Activated naive CD8-positive, alpha-beta T cell treated with anti-CD3 and anti-CD28 coated beads for 36 hours (primary cell): Measurements from ENCODE around the gene LDLRAD4. TPM values are rescaled to one million over a fixed set of nuclear protein-coding genes. Genes with fewer than 3 reads are reported as not detected.

Source experiments
- DNase-seq: peaks from one replicate; pipeline ENCODE4 v3.0.0; 2021
- H3K27ac Mint-ChIP-seq: one replicate; pipeline ENCODE4 v1.8.0; 2022; ENCODE audit warnings: mild to moderate bottlenecking, moderate library complexity, mixed read lengths
- H3K27me3 Mint-ChIP-seq: one replicate; pipeline ENCODE4 v1.8.0; 2022; ENCODE audit warnings: mild to moderate bottlenecking, mixed read lengths
- H3K36me3 Mint-ChIP-seq: one replicate; pipeline ENCODE4 v1.8.0; 2021; ENCODE audit warnings: mild to moderate bottlenecking, mixed read lengths
- H3K4me1 Mint-ChIP-seq: one replicate; pipeline ENCODE4 v1.8.0; 2021; ENCODE audit warnings: mixed read lengths
- H3K4me3 Mint-ChIP-seq: one replicate; pipeline ENCODE4 v1.8.0; 2022; ENCODE audit warnings: mild to moderate bottlenecking, moderate library complexity, mixed read lengths
- H3K9me3 Mint-ChIP-seq: one replicate; pipeline ENCODE4 v1.8.0; 2022; ENCODE audit warnings: mixed read lengths
- total RNA-seq, 2 experiments: library from RNA; stranded (reverse); gene quantifications; one replicate each; pipeline ENCODE4 v1.2.3, GENCODE V29; 2021

Gene LDLRAD4
- total RNA-seq, 2 experiments from 2014 or later = 27.4 to 27.5 TPM

GRCh38 chr18:13633700-13634099, 415.1 kb downstream of the LDLRAD4 start:
- Mint-ChIP-seq H3K4me3 (no peak overlapping the region), H3K9me3 (no peaks in the 10 kb centered on the region), H3K36me3 (peaks cover 1% of the 10 kb centered on the region), H3K27ac (no peak overlapping the region), H3K4me1 (peaks cover 9% of the 10 kb centered on the region), H3K27me3 (no peaks in the 10 kb centered on the region)
- no peak for DNase-seq

GRCh38 chr18:13635046-13635445, 416.5 kb downstream of the LDLRAD4 start:
- H3K4me1 Mint-ChIP-seq = peaks cover under 1% of the 10 kb centered on the region
- peaks cover 1% of the 10 kb centered on the region for H3K36me3 Mint-ChIP-seq
- H3K9me3 Mint-ChIP-seq = no peaks in the 10 kb centered on the region
- no peak overlapping the region for H3K4me3 Mint-ChIP-seq
- no peak for DNase-seq
- H3K27me3 Mint-ChIP-seq = no peaks in the 10 kb centered on the region
- H3K27ac Mint-ChIP-seq = no peak overlapping the region

- Mint-ChIP-seq H3K4me3 (no peak overlapping the region), H3K27me3 (no peaks in the 10 kb centered on the region), H3K9me3 (peaks cover 1% of the 10 kb centered on the region), H3K4me1 (no peaks in the 10 kb centered on the region), H3K27ac (no peak overlapping the region), H3K36me3 (peaks cover 4% of the 10 kb centered on the region)
- DNase-seq = no peak
Observed at GRCh38 chr18:13638719-13639595, 420.4 kb downstream of the LDLRAD4 start.

GRCh38 chr18:13640266-13640860, 421.8 kb downstream of the LDLRAD4 start:
- H3K27ac Mint-ChIP-seq = no peak overlapping the region
- no peaks in the 10 kb centered on the region for H3K4me1 Mint-ChIP-seq
- H3K4me3 Mint-ChIP-seq = no peak overlapping the region
- peaks cover 1% of the 10 kb centered on the region for H3K9me3 Mint-ChIP-seq
- H3K27me3 Mint-ChIP-seq = no peaks in the 10 kb centered on the region
- DNase-seq = no peak
- H3K36me3 Mint-ChIP-seq = peaks cover 10% of the 10 kb centered on the region

- Mint-ChIP-seq H3K4me3 (no peak overlapping the region), H3K4me1 (no peaks in the 10 kb centered on the region), H3K27me3 (no peaks in the 10 kb centered on the region), H3K9me3 (peaks cover 1% of the 10 kb centered on the region), H3K36me3 (peaks cover 10% of the 10 kb centered on the region), H3K27ac (no peak overlapping the region)
- DNase-seq = no peak
Observed at GRCh38 chr18:13641551-13642439, 423.2 kb downstream of the LDLRAD4 start.

GRCh38 chr18:13642440-13642827, 423.9 kb downstream of the LDLRAD4 start:
- peaks cover 10% of the 10 kb centered on the region for H3K36me3 Mint-ChIP-seq
- H3K27ac Mint-ChIP-seq = no peak overlapping the region
- no peak overlapping the region for H3K4me3 Mint-ChIP-seq
- no peaks in the 10 kb centered on the region for H3K4me1 Mint-ChIP-seq
- no peaks in the 10 kb centered on the region for H3K27me3 Mint-ChIP-seq
- DNase-seq = no peak
- H3K9me3 Mint-ChIP-seq = peaks cover 1% of the 10 kb centered on the region

GRCh38 chr18:13643261-13643751, 424.7 kb downstream of the LDLRAD4 start:
- no peak overlapping the region for H3K4me3 Mint-ChIP-seq
- DNase-seq = no peak
- peaks cover 10% of the 10 kb centered on the region for H3K36me3 Mint-ChIP-seq
- H3K27ac Mint-ChIP-seq = no peak overlapping the region
- peaks cover 1% of the 10 kb centered on the region for H3K9me3 Mint-ChIP-seq
- H3K27me3 Mint-ChIP-seq = no peaks in the 10 kb centered on the region
- H3K4me1 Mint-ChIP-seq = no peaks in the 10 kb centered on the region

- Mint-ChIP-seq H3K36me3 (peaks cover 10% of the 10 kb centered on the region), H3K27me3 (no peaks in the 10 kb centered on the region), H3K27ac (no peak overlapping the region), H3K9me3 (peaks cover 1% of the 10 kb centered on the region), H3K4me1 (no peaks in the 10 kb centered on the region), H3K4me3 (no peak overlapping the region)
- no peak for DNase-seq
Observed at GRCh38 chr18:13645093-13645492, 426.5 kb downstream of the LDLRAD4 start.

GRCh38 chr18:13646633-13647032, 428.1 kb downstream of the LDLRAD4 start:
- H3K36me3 Mint-ChIP-seq = peaks cover 6% of the 10 kb centered on the region
- DNase-seq = no peak
- H3K4me1 Mint-ChIP-seq = no peaks in the 10 kb centered on the region
- no peaks in the 10 kb centered on the region for H3K27me3 Mint-ChIP-seq
- no peaks in the 10 kb centered on the region for H3K9me3 Mint-ChIP-seq
- H3K4me3 Mint-ChIP-seq = no peak overlapping the region
- H3K27ac Mint-ChIP-seq = no peak overlapping the region

GRCh38 chr18:13647761-13648160, 429.2 kb downstream of the LDLRAD4 start:
- no peaks in the 10 kb centered on the region for H3K9me3 Mint-ChIP-seq
- H3K27me3 Mint-ChIP-seq = no peaks in the 10 kb centered on the region
- H3K4me3 Mint-ChIP-seq = no peak overlapping the region
- H3K36me3 Mint-ChIP-seq = peaks cover 6% of the 10 kb centered on the region
- no peaks in the 10 kb centered on the region for H3K4me1 Mint-ChIP-seq
- DNase-seq = no peak
- no peak overlapping the region for H3K27ac Mint-ChIP-seq

GRCh38 chr18:13649397-13650390, 431.1 kb downstream of the LDLRAD4 start:
- Mint-ChIP-seq H3K27ac (no peak overlapping the region), H3K36me3 (peaks cover 5% of the 10 kb centered on the region), H3K4me3 (no peak overlapping the region), H3K9me3 (no peaks in the 10 kb centered on the region), H3K4me1 (no peaks in the 10 kb centered on the region), H3K27me3 (no peaks in the 10 kb centered on the region)
- DNase-seq = no peak

- Mint-ChIP-seq H3K4me1 (peaks cover 9% of the 10 kb centered on the region), H3K9me3 (no peaks in the 10 kb centered on the region), H3K4me3 (no peak overlapping the region), H3K27me3 (no peaks in the 10 kb centered on the region), H3K36me3 (peaks cover 3% of the 10 kb centered on the region), H3K27ac (no peak overlapping the region)
- DNase-seq = no peak
Observed at GRCh38 chr18:13653746-13654433, 435.3 kb downstream of the LDLRAD4 start.

- H3K27me3 Mint-ChIP-seq = no peaks in the 10 kb centered on the region
- peaks cover 12% of the 10 kb centered on the region for H3K4me1 Mint-ChIP-seq
- H3K36me3 Mint-ChIP-seq = peaks cover 8% of the 10 kb centered on the region
- H3K4me3 Mint-ChIP-seq = no peak overlapping the region
- H3K27ac Mint-ChIP-seq = peak overlapping the region; percentile 57
- no peaks in the 10 kb centered on the region for H3K9me3 Mint-ChIP-seq
- no peak for DNase-seq
Observed at GRCh38 chr18:13657974-13658373, 439.4 kb downstream of the LDLRAD4 start.
